CMK (cell line): Measurements from ENCODE around the gene NME7.
"Not testable (repeated sequence)": the region's sequence is repeated elsewhere in the genome, so short reads cannot be mapped to it uniquely, and the experiment has no call there.

Source experiments
- DNase-seq: peaks from one replicate; pipeline ENCODE4 v3.0.0-alpha.2; 2010; ENCODE audit warnings: low read depth

NME7 gene

GRCh38 chr1:169214598-169214997, 153.0 kb downstream of the NME7 start:
- no peak for DNase-seq

- DNase-seq: no peak
These were observed 155.5 kb downstream of the NME7 start for GRCh38 chr1:169212088-169212487.

- no peak for DNase-seq
These were observed 159.6 kb downstream of the NME7 start for GRCh38 chr1:169207797-169208520.

GRCh38 chr1:169204157-169204556, 163.4 kb downstream of the NME7 start:
- no peak for DNase-seq

GRCh38 chr1:169202791-169203665, 164.6 kb downstream of the NME7 start:
- DNase-seq: no peak

GRCh38 chr1:169201084-169201619, 166.4 kb downstream of the NME7 start:
- DNase-seq: no peak

GRCh38 chr1:169200319-169200718, 167.3 kb downstream of the NME7 start:
- DNase-seq: no peak

GRCh38 chr1:169196581-169196980, 171.0 kb downstream of the NME7 start:
- DNase-seq: no peak

GRCh38 chr1:169196161-169196560, 171.4 kb downstream of the NME7 start:
- DNase-seq: peak; percentile 53

GRCh38 chr1:169193191-169193850, 174.3 kb downstream of the NME7 start:
- peak; percentile 86 for DNase-seq

GRCh38 chr1:169186106-169186505, 181.5 kb downstream of the NME7 start:
- no peak for DNase-seq

- no peak for DNase-seq
These were observed 182.8 kb downstream of the NME7 start for GRCh38 chr1:169184812-169185211.

- DNase-seq: no peak
These were observed 187.4 kb downstream of the NME7 start for GRCh38 chr1:169180174-169180573.

GRCh38 chr1:169179431-169179830, 188.2 kb downstream of the NME7 start:
- not testable (repeated sequence) for DNase-seq

- DNase-seq: no peak
These were observed 192.1 kb downstream of the NME7 start for GRCh38 chr1:169175461-169175860.

GRCh38 chr1:169163059-169163458, 204.5 kb downstream of the NME7 start:
- no peak for DNase-seq

- DNase-seq: no peak
These were observed 206.0 kb downstream of the NME7 start for GRCh38 chr1:169161496-169162194.

GRCh38 chr1:169160845-169161495, 206.6 kb downstream of the NME7 start:
- DNase-seq: no peak

- no peak for DNase-seq
These were observed 211.0 kb downstream of the NME7 start for GRCh38 chr1:169156580-169156979.

- DNase-seq: no peak
These were observed 211.9 kb downstream of the NME7 start for GRCh38 chr1:169155675-169156074.

- no peak for DNase-seq
These were observed 216.2 kb downstream of the NME7 start for GRCh38 chr1:169151338-169151837.
